ENCODE measurements around the gene IGF2. TPM values are rescaled to one million over a fixed set of nuclear protein-coding genes. Genes with fewer than 3 reads are reported as not detected.

The IGF2 gene
- total RNA-seq, 4 donors from 2014 or later, result 1.9 to 15.5 (median 9.5) TPM

DNA sequence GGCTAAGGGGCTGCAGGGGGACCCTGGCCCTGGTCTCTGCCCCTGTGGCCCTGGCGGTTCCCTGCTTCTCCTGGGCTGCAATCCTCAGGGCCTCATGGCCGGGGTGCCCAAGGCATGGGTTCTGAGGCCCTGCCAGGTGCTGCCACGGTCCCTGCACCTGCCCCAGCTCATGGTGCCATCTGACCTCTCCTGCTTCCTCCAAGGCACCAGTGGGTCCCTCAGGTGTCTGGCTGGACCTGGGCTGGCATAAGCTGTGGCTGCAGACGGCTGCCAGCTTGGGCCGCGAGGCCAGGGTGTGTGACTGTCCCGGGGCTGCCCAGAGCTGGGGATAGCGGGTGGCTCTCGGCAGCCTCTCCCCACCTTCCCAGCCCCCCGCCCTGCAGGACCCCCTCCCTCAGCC is 19.8 kb upstream of the IGF2 start:
- Histone ChIP-seq H3K36me3 (no peaks in the 10 kb centered on the region), H3K27me3 (no peaks in the 10 kb centered on the region), H3K4me3 (no peak overlapping the region), H3K27ac (no peak overlapping the region), H3K9me3 (no peaks in the 10 kb centered on the region), H3K4me1 (no peaks in the 10 kb centered on the region)
- no peak for DNase-seq
- TF ChIP-seq CTCF (IDR thresholded peaks at IDR 0.05) (no peak), POLR2A (IDR thresholded peaks at IDR 0.05) (no peak)

- Histone ChIP-seq H3K9me3 (no peaks in the 10 kb centered on the region), H3K27ac (no peak overlapping the region), H3K36me3 (no peaks in the 10 kb centered on the region), H3K4me3 (no peak overlapping the region), H3K27me3 (no peaks in the 10 kb centered on the region), H3K4me1 (no peaks in the 10 kb centered on the region)
- DNase-seq, result no peak
- TF ChIP-seq CTCF (IDR thresholded peaks at IDR 0.05) (no peak), POLR2A (IDR thresholded peaks at IDR 0.05) (no peak)
Measured at GRCh38 chr11:2158296-2158737, 19.1 kb upstream of the IGF2 start.

- no peaks in the 10 kb centered on the region for H3K9me3 ChIP-seq
- H3K4me3 ChIP-seq, result no peak overlapping the region
- H3K27me3 ChIP-seq, result no peaks in the 10 kb centered on the region
- no peak overlapping the region for H3K27ac ChIP-seq
- H3K4me1 ChIP-seq, result no peaks in the 10 kb centered on the region
- TF ChIP-seq CTCF (IDR thresholded peaks at IDR 0.05) (no peak), POLR2A (IDR thresholded peaks at IDR 0.05) (no peak)
- no peaks in the 10 kb centered on the region for H3K36me3 ChIP-seq
- DNase-seq, result no peak
Measured at GRCh38 chr11:2157294-2158040, 18.3 kb upstream of the IGF2 start.

- Histone ChIP-seq H3K4me3 (no peak overlapping the region), H3K4me1 (peaks cover 0 to 3% (median 2%) of the 10 kb centered on the region in 4 donors), H3K36me3 (no peaks in the 10 kb centered on the region), H3K27ac (no peak overlapping the region), H3K27me3 (no peaks in the 10 kb centered on the region), H3K9me3 (no peaks in the 10 kb centered on the region)
- peak in 5 of 6 experiments; percentile 34 to 79 (median 77) for TF ChIP-seq CTCF (IDR thresholded peaks at IDR 0.05)
- TF ChIP-seq POLR2A (IDR thresholded peaks at IDR 0.05), result no peak
- peak; percentile 36 to 84 (median 79) for DNase-seq
Measured at GRCh38 chr11:2156416-2157182, 17.4 kb upstream of the IGF2 start.

DNA sequence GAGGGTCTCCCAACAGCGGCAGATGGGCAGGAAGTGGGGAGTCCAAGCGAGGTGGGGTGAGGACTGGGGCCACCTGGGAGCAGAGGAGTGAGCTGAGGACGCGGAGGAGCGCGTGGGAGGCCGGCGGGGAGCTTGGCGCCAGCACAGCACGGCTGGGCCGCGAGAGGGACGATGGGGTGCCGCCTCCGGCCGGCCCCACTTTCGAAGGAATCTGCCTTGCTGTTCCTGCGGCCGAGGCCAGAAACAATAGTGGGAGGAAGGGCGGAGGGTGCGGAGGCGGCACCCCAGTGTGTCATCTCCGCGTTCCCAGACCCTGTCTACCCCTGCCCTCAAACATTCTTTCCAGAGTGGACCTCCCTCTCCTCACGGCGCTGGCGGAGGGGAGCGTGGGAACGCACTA is 16.3 kb upstream of the IGF2 start:
- Histone ChIP-seq H3K4me1 (peaks cover 0 to 6% (median 4%) of the 10 kb centered on the region in 4 donors), H3K36me3 (no peaks in the 10 kb centered on the region), H3K4me3 (no peak overlapping the region), H3K27ac (no peak overlapping the region), H3K27me3 (no peaks in the 10 kb centered on the region), H3K9me3 (no peaks in the 10 kb centered on the region)
- no peak for DNase-seq
- TF ChIP-seq CTCF (IDR thresholded peaks at IDR 0.05) (no peak), POLR2A (IDR thresholded peaks at IDR 0.05) (no peak)

Data from Peyer's patch (tissue), 4 donors.